K562 (cell line): ENCODE measurements around the gene COL9A3. TPM values are rescaled to one million over a fixed set of nuclear protein-coding genes. Genes with fewer than 3 reads are reported as not detected.

Source experiments
- ATAC-seq: fragments of 200-7000 bp; cut with Tn5 transposase; 3 replicates; pipeline ENCODE4 v1.9.1; 2020; ENCODE audit warnings: moderate library complexity
- BruUV-seq: library from RNA; stranded (reverse); fragments of 400-500 nt; replicated peaks from 2 replicates; lab custom pipeline; 2021; lab: Mats Ljungman, UMichigan
- CTCF ChIA-PET: fragments of 300-600 bp; formaldehyde crosslinking; extraction: SDS; loops from one replicate; lab custom pipeline; 2021; ENCODE audit warnings: low intra/inter-chr PET ratio; lab: Yijun Ruan, JAX
- POLR2A ChIA-PET: fragments of 300-600, 350-650 bp; sonication (Branson Sonifier 250); formaldehyde crosslinking; extraction: SDS; loops from one replicate; lab custom pipeline; 2021; ENCODE audit warnings: antibody characterized with exemption, inconsistent platforms; lab: Yijun Ruan, JAX
- DNase-seq, 4 experiments: peaks; one replicate each; pipeline versions ENCODE4 v3.0.0 to v3.0.0-alpha.2; 2011 to 2018; ENCODE audit warnings: low spot score in 3 of 4, mixed read lengths in 3 of 4; ENCODE audit errors: extremely low read depth in 1 of 4
- FAIRE-seq: peaks from 2 replicates; lab custom pipeline; 2011; peaks lifted over from hg19 to GRCh38; lab: Jason Lieb, UNC
- H2AFZ ChIP-seq: 2 replicates; pipeline ENCODE4 v1.6.0; 2011; ENCODE audit warnings: low read depth, low read length, control low read depth, inconsistent platforms
- H3K27ac ChIP-seq: fragments of 200-600 bp; 3 replicates; pipeline ENCODE4 v1.8.0; 2011; ENCODE audit warnings: low read depth, mild to moderate bottlenecking, control low read depth, inconsistent platforms, low read length, moderate library complexity, mixed read lengths; ENCODE audit errors: extremely low read depth
- H3K27me3 ChIP-seq, 2 experiments: fragments of 300-600 bp in 1 of 2; 2 replicates in 1 of 2; 3 replicates in 1 of 2; pipeline versions ENCODE4 v1.6.0 to v1.8.0; 2011; ENCODE audit warnings: inconsistent platforms in 2 of 2, low read length in 2 of 2, mild to moderate bottlenecking in 1 of 2, mixed read lengths in 1 of 2, moderate library complexity in 1 of 2; ENCODE audit not compliant: control insufficient read depth in 2 of 2, insufficient read depth in 2 of 2
- H3K36me3 ChIP-seq: fragments of 300-600 bp; 3 replicates; pipeline ENCODE4 v1.8.0; 2011; ENCODE audit warnings: mild to moderate bottlenecking, low read length, inconsistent platforms; ENCODE audit not compliant: control insufficient read depth, insufficient read depth
- H3K4me1 ChIP-seq, 2 experiments: fragments of 200-600 bp in 1 of 2; replicated peaks in 1 of 2; 2 replicates in 1 of 2; 3 replicates in 1 of 2; pipeline versions ENCODE4 v1.5.1 to v1.8.0; 2011; ENCODE audit warnings: inconsistent platforms in 2 of 2, low read length in 2 of 2, mild to moderate bottlenecking in 1 of 2, mixed read lengths in 1 of 2, moderate library complexity in 1 of 2; ENCODE audit not compliant: control insufficient read depth in 2 of 2, insufficient read depth in 2 of 2
- H3K4me2 ChIP-seq: 2 replicates; pipeline ENCODE4 v1.6.1; 2011; ENCODE audit warnings: low read length, control low read depth, inconsistent platforms, mixed read lengths; ENCODE audit not compliant: insufficient read depth
- H3K4me3 ChIP-seq: fragments of 200-600 bp; sonication (generic), shearing (Covaris generic); 2 replicates; pipeline ENCODE4 v1.5.1; 2016; ENCODE audit warnings: control low read depth, inconsistent platforms
- H3K79me2 ChIP-seq: fragments of 200-600 bp; 3 replicates; pipeline ENCODE4 v1.8.0; 2011; ENCODE audit warnings: low read length, inconsistent platforms; ENCODE audit not compliant: control insufficient read depth, insufficient read depth
- H3K9ac ChIP-seq, 2 experiments: 2 replicates each; pipeline versions ENCODE4 v1.6.0 to v1.6.1; 2011; ENCODE audit warnings: low read depth in 2 of 2, low read length in 2 of 2, control low read depth in 1 of 2, inconsistent platforms in 1 of 2, mild to moderate bottlenecking in 1 of 2, mixed read lengths in 1 of 2; ENCODE audit not compliant: insufficient read depth in 1 of 2
- H3K9me1 ChIP-seq: one replicate; pipeline ENCODE4 v1.6.0; 2011; ENCODE audit warnings: inconsistent platforms, mild to moderate bottlenecking, low read length, moderate library complexity; ENCODE audit not compliant: control insufficient read depth, insufficient read depth
- H3K9me3 ChIP-seq: replicated peaks from 2 replicates; pipeline ENCODE4 v1.5.1; 2011; ENCODE audit warnings: low read depth, low read length, inconsistent platforms; ENCODE audit not compliant: control insufficient read depth, insufficient read depth
- H4K20me1 ChIP-seq: replicated peaks from 2 replicates; pipeline ENCODE4 v1.6.1; 2011; ENCODE audit warnings: low read length, inconsistent platforms, mixed read lengths; ENCODE audit not compliant: control insufficient read depth, insufficient read depth
- ATF7 ChIP-seq: fragments of 450-650 bp; IDR thresholded peaks from 2 replicates; pipeline ENCODE4 v1.7.1; 2014; ENCODE audit warnings: mild to moderate bottlenecking, moderate library complexity
- NFIC ChIP-seq: fragments of 450-650 bp; IDR thresholded peaks from 2 replicates; pipeline ENCODE4 v1.6.1; 2017; ENCODE audit warnings: mild to moderate bottlenecking, inconsistent platforms
- SPI1 ChIP-seq: IDR thresholded peaks from 2 replicates; pipeline ENCODE4 v1.6.1; 2011; ENCODE audit warnings: low read depth, low read length, control low read depth, borderline replicate concordance
- WGBS: fragments of 100-300 bp; shearing (Covaris generic); methylation state at CpG from one replicate; pipeline ENCODE4 v1.1.6; 2016; ENCODE audit warnings: low coverage, mixed read lengths; ENCODE audit not compliant: insufficient coverage; ENCODE audit errors: missing lambda C conversion rate; 5-methylcytosine and 5-hydroxymethylcytosine counted together
- in situ Hi-C: fragments of 300-500 bp; cut with MboI; formaldehyde crosslinking; loops from 4 replicates; pipeline ENCODE4 v1.15.0; 2018; ENCODE audit warnings: inconsistent platforms, mixed read lengths
- intact Hi-C: fragments of 100-400 bp; cut with micrococcal nuclease; formaldehyde crosslinking; loops from 2 replicates; pipeline ENCODE4 v1.14.2; 2022
- polyA plus RNA-seq, 8 experiments: library from polyadenylated mRNA; depleted of rRNA in 4 of 8; stranded (reverse) in 5 of 8; unstranded in 3 of 8; fragments of >200 nt; fragmentation: Nextera tagmentation in 2 of 8; fragmentation: Illumina TruSeq in 1 of 8; extraction: Ambion mirVana in 2 of 8; extraction: Trizol in 1 of 8; gene quantifications; 2 replicates each; pipeline versions ENCODE4 v1.2.1 to v1.2.3, GENCODE V29; 2011 to 2014; ENCODE audit warnings: inconsistent platforms in 1 of 8, missing spikeins in 1 of 8
- total RNA-seq, 7 experiments: library from RNA; depleted of rRNA in 6 of 7; stranded (reverse); fragments of >200 nt in 6 of 7; fragmentation: Illumina TruSeq in 2 of 7; extraction: Trizol in 2 of 7; gene quantifications; 2 replicates each; pipeline versions ENCODE4 v1.2.1 to v1.2.3, GENCODE V29; 2011 to 2021; ENCODE audit warnings: low replicate concordance in 1 of 7

The COL9A3 gene
- total and polyA plus RNA-seq, 9 of the 15 experiments (the other 6 are each of a cell fraction or from before 2014, with no cell fraction given): 0.14 to 3.6 (median 0.88) TPM; not detected in 1

DNA sequence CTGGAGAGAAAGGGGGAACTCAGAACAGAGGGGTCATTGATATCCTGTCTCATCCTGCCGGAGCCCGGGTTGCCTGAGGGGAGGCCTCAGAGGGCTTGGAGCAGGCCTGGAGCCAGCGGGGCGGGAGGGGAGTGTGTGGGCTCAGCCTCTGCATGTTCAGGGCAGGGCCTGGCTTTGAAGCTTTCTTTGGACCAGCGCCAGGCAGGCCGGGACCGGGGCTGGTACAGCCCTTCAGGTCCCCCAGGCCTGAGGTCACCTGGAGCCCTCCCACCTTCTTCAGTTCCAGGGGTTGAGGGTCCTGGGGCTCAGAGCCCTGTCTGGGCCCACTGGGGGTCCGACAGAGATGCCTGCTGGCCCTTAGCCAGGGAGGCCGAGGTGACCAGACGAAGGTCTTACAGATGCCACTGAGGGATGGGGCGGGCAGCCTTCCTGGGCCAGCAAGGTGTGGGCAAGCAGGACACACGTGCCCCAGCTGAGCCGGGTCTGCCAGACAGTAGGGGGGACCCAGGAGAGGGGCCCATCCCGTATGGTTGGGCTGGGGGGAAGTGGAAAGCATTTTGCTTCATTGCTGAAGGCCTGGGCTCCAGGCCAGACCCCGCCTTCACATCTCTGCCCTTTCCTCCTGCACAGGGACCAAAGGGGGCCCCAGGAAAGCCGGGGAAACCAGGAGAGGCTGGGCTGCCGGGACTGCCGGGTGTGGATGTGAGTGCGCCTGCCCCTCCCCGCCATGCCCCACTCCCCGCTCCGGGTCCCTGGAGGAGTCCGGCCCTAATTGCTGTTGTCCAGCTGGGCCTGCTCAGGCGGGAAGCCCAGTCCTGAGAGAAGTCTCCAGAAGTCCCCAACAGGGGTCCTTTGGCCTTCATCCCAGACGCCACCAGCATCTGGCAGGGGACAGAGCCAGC lies 2.0 kb downstream of the COL9A3 start:
- intact Hi-C loops: no loop called here
- H2AFZ ChIP-seq: no peak overlapping the region
- 26% methylated on average over 16 of the region's 25 CpGs for WGBS
- no peak overlapping the region for H3K4me2 ChIP-seq
- H3K9me1 ChIP-seq: no peaks in the 10 kb centered on the region
- H3K27ac ChIP-seq: no peak overlapping the region
- H3K4me1 ChIP-seq: peaks cover 11 to 98% of the 10 kb centered on the region in 2 experiments; a peak in 4 of 5 replicates
- H4K20me1 ChIP-seq: peaks cover 6% of the 10 kb centered on the region; the same call in 1 of the 2 replicates
- no TSS peak for BruUV-seq
- TF ChIP-seq ATF7 (no peak), SPI1 (0 out of 2 replicates have a peak, but pooled peaks have one; percentile 4), NFIC (peak; percentile 89)
- H3K4me3 ChIP-seq: no peak overlapping the region
- POLR2A ChIA-PET: interaction anchor here (0.6 to 1.4 kb wide), 6 partner anchors 10 to 264 kb away, joined by 3 to 6 read pairs (median 3); no protein-coding TSS in a partner anchor
- ATAC-seq (no peak), FAIRE-seq (no peak), DNase-seq (no peak)
- in situ Hi-C loops: no loop called here
- no peaks in the 10 kb centered on the region for H3K36me3 ChIP-seq
- 0 out of 4 replicates have a peak overlapping the region, but pooled peaks of 1 of the 2 experiments have one; percentile 5 for H3K9ac ChIP-seq
- H3K79me2 ChIP-seq: no peaks in the 10 kb centered on the region
- peaks cover 0 to 10% of the 10 kb centered on the region in 2 experiments; a peak in 3 of 5 replicates for H3K27me3 ChIP-seq
- CTCF ChIA-PET: no interaction called here
- no peaks in the 10 kb centered on the region for H3K9me3 ChIP-seq
